ENCODE results near the gene TPBGL. TPM values are rescaled to one million over a fixed set of nuclear protein-coding genes. Genes with fewer than 3 reads are reported as not detected.

TPBGL gene
- total RNA-seq, 4 donors from 2014 or later, result 0.09 TPM; not detected in 3

- H3K4me3 ChIP-seq, result no peak overlapping the region
- DNase-seq, result no peak
- H3K27me3 ChIP-seq, result no peaks in the 10 kb centered on the region
- intact Hi-C loops (cut with DNase I), result no loop called here
- no peak overlapping the region for H3K27ac ChIP-seq
- TF ChIP-seq POLR2A (IDR thresholded peaks at IDR 0.05) (no peak), CTCF (IDR thresholded peaks at IDR 0.05) (no peak)
- 79 to 81% methylated on average over 3 of the region's 3 CpGs for WGBS, 2 donors
- H3K36me3 ChIP-seq, result peaks cover 0 to 8% (median 0%) of the 10 kb centered on the region in 3 donors
- no peaks in the 10 kb centered on the region for H3K9me3 ChIP-seq
- peaks cover 3 to 33% (median 4%) of the 10 kb centered on the region in 3 donors for H3K4me1 ChIP-seq
These were observed 52.4 kb downstream of the TPBGL start for GRCh38 chr11:75292943-75293342.

Other genes starting within 250 kb of the TPBGL start
- gene OR2AT4, start 143.9 kb upstream of the TPBGL start, total RNA-seq, result not detected
- 10 to 100 TPM in 3 of 4 donors, 1 to 10 TPM in 1; 3.6 to 35.7 (median 16.1) TPM for gene SLCO2B1, start 89.7 kb upstream of the TPBGL start, total RNA-seq
- 10 to 100 TPM in 3 of 4 donors, 1 to 10 TPM in 1; 9.6 to 24.8 (median 17.8) TPM for gene ARRB1, start 110.9 kb downstream of the TPBGL start, total RNA-seq
- gene RPS3, start 158.7 kb downstream of the TPBGL start, total RNA-seq, result 1,000 to 10,000 TPM; 1,101 to 2,606 (median 1,579) TPM
- under 1 TPM in 3 of 4 donors, not detected in 1; 0.62 to 0.95 (median 0.91) TPM for gene KLHL35, start 192.4 kb downstream of the TPBGL start, total RNA-seq